HEK293T (cell line): ENCODE results near the gene CTR9.

ENCODE experiments used
- CTCF ChIA-PET: fragments of 350-600 bp; formaldehyde crosslinking; extraction: SDS; loops from one replicate; lab custom pipeline; 2021; ENCODE audit warnings: antibody characterized with exemption, inconsistent platforms; lab: Yijun Ruan, JAX
- POLR2A ChIA-PET: fragments of 350-600 bp; formaldehyde crosslinking; extraction: SDS; loops from one replicate; lab custom pipeline; 2020; ENCODE audit warnings: antibody characterized with exemption, inconsistent platforms; lab: Yijun Ruan, JAX
- DNase-seq: peaks from one replicate; pipeline ENCODE4 v3.0.0; 2012; ENCODE audit warnings: mixed read lengths; ENCODE audit errors: extremely low spot score
- ARNT ChIP-seq: fragments of 450-650 bp; IDR thresholded peaks from 2 replicates; pipeline ENCODE4 v1.6.1; 2017; ENCODE audit warnings: mild to moderate bottlenecking
- BHLHE40 ChIP-seq: fragments of 450-650 bp; IDR thresholded peaks from 2 replicates; pipeline ENCODE4 v1.6.1; 2016; ENCODE audit warnings: mild to moderate bottlenecking, moderate library complexity, borderline replicate concordance
- CTBP1 ChIP-seq: fragments of 450-650 bp; IDR thresholded peaks from 2 replicates; pipeline ENCODE4 v1.6.1; 2016; ENCODE audit warnings: borderline replicate concordance
- ELF4 ChIP-seq: fragments of 450-650 bp; IDR thresholded peaks from 2 replicates; pipeline ENCODE4 v1.6.1; 2017; ENCODE audit warnings: antibody characterized with exemption
- FOXA1 ChIP-seq: fragments of 450-650 bp; IDR thresholded peaks from 2 replicates; pipeline ENCODE4 v1.6.1; 2016; ENCODE audit warnings: mild to moderate bottlenecking
- FOXK2 ChIP-seq: fragments of 450-650 bp; IDR thresholded peaks from 2 replicates; pipeline ENCODE4 v1.6.1; 2016; ENCODE audit warnings: mild to moderate bottlenecking
- FOXM1 ChIP-seq: fragments of 450-650 bp; IDR thresholded peaks from 2 replicates; pipeline ENCODE4 v1.6.1; 2017; ENCODE audit warnings: mild to moderate bottlenecking, borderline replicate concordance
- HDGF ChIP-seq: fragments of 450-650 bp; IDR thresholded peaks from 2 replicates; pipeline ENCODE4 v1.6.1; 2017; ENCODE audit warnings: antibody characterized with exemption, borderline replicate concordance
- L3MBTL2 ChIP-seq: fragments of 450-650 bp; conservative IDR thresholded peaks from 2 replicates; pipeline ENCODE4 v1.6.1; 2016; ENCODE audit warnings: mild to moderate bottlenecking
- LEF1 ChIP-seq: fragments of 450-650 bp; IDR thresholded peaks from 2 replicates; pipeline ENCODE4 v1.6.1; 2017; ENCODE audit warnings: mild to moderate bottlenecking, borderline replicate concordance
- NFRKB ChIP-seq: fragments of 450-650 bp; IDR thresholded peaks from 2 replicates; pipeline ENCODE4 v1.6.1; 2016; ENCODE audit warnings: mild to moderate bottlenecking, moderate library complexity
- PKNOX1 ChIP-seq: fragments of 450-650 bp; IDR thresholded peaks from 2 replicates; pipeline ENCODE4 v1.6.1; 2016
- SP1 ChIP-seq: fragments of 450-650 bp; IDR thresholded peaks from 2 replicates; pipeline ENCODE4 v1.6.1; 2017
- SUZ12 ChIP-seq: fragments of 450-650 bp; IDR thresholded peaks from 2 replicates; pipeline ENCODE4 v1.6.1; 2016; ENCODE audit warnings: mild to moderate bottlenecking
- TARDBP ChIP-seq: fragments of 450-650 bp; IDR thresholded peaks from 2 replicates; pipeline ENCODE4 v1.6.1; 2016
- ZNF384 ChIP-seq: fragments of 450-650 bp; IDR thresholded peaks from 2 replicates; pipeline ENCODE4 v1.6.1; 2016

CTR9 gene

DNA sequence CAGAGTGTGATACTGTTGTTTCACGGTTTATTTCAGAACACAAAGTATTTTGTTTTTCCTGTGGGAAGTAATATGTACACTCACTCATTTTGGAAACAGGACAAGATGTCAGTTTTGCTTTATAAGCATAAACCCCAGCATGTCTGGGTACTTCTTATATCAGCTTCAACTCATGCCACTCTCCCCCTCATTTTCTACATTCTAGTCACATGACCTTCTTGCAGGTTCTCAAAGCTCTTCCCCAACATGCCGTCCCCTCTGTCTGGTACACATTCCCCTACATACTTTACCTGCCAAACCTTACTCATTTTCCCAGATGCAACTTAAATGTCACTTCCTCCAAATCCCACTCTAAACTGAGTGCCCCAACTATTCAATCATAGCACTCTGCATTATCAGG, 1.6 kb upstream of the CTR9 start:
- TF ChIP-seq LEF1 (no peak), CTBP1 (no peak), FOXK2 (no peak), TARDBP (no peak), FOXA1 (no peak), ZNF384 (no peak), HDGF (no peak), SP1 (no peak), L3MBTL2 (no peak), ELF4 (no peak), BHLHE40 (no peak)
- POLR2A ChIA-PET, result no interaction called here
- CTCF ChIA-PET, result no interaction called here
- no peak for DNase-seq

GRCh38 chr11:10751581-10751940, 515 bp downstream of the CTR9 start:
- ChIA-PET POLR2A (interaction anchor here (0.8 to 1.9 kb wide), 8 partner anchors 8 to 146 kb away, joined by 3 to 12 read pairs (median 3); partner anchors contain the start of gene EIF4G2), CTCF (no interaction called here)
- TF ChIP-seq SUZ12 (no peak), CTBP1 (no peak), PKNOX1 (no peak), FOXA1 (no peak)
- DNase-seq, result no peak

DNA sequence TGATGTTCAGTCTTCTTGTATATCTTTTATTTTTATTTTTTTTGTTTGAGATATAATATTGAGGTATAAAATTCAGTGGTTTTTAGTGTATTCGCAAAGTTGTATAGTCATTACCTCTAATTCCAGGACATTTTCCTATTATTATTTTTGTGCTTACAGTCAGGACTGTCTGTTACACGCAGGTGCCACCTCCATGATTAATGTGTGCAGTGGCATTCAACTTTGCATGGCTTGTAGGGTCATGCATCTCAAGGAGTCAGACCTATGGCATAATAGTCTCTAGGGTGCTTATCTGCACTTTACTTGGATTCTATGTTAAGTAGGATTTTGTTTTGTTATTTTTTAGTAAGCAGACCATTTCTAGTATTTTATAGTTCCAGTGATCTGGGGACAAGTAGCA, 1.0 kb downstream of the CTR9 start:
- CTCF ChIA-PET, result no interaction called here
- POLR2A ChIA-PET, result interaction anchor here (1.9 kb wide), 1 partner anchor 57 kb away, joined by 12 read pairs; the partner anchor contains the start of gene EIF4G2
- TF ChIP-seq PKNOX1, result peak; percentile 81
- TF ChIP-seq FOXK2, result no peak
- no peak for DNase-seq

- no peak for DNase-seq
- ChIA-PET CTCF (no interaction called here), POLR2A (interaction anchor here (1.9 kb wide), 1 partner anchor 57 kb away, joined by 12 read pairs; the partner anchor contains the start of gene EIF4G2)
- TF ChIP-seq NFRKB (no peak), CTBP1 (no peak), FOXK2 (no peak), ARNT (no peak), SUZ12 (no peak), BHLHE40 (no peak), FOXA1 (no peak), PKNOX1 (no peak), L3MBTL2 (no peak), ZNF384 (no peak), HDGF (no peak), SP1 (no peak), TARDBP (no peak), ELF4 (no peak), LEF1 (no peak), FOXM1 (no peak)
These were observed 1.4 kb downstream of the CTR9 start for GRCh38 chr11:10752486-10752885.

- DNase-seq, result no peak
- TF ChIP-seq NFRKB (no peak), L3MBTL2 (no peak), FOXA1 (no peak), ELF4 (no peak), ARNT (no peak), BHLHE40 (no peak), FOXK2 (no peak), TARDBP (no peak)
- CTCF ChIA-PET, result no interaction called here
- POLR2A ChIA-PET, result interaction anchor here (0.8 kb wide), 1 partner anchor 8 kb away, joined by 4 read pairs; the partner anchor contains the start of gene CTR9
These were observed 7.9 kb downstream of the CTR9 start for GRCh38 chr11:10758957-10759356.

- TF ChIP-seq ZNF384 (no peak), SUZ12 (no peak), BHLHE40 (no peak), HDGF (no peak), NFRKB (no peak), L3MBTL2 (no peak), LEF1 (no peak), PKNOX1 (no peak), TARDBP (no peak), CTBP1 (no peak), FOXK2 (no peak), ELF4 (no peak), FOXA1 (no peak)
These were observed 10.1 kb downstream of the CTR9 start for GRCh38 chr11:10761085-10761698.

DNA sequence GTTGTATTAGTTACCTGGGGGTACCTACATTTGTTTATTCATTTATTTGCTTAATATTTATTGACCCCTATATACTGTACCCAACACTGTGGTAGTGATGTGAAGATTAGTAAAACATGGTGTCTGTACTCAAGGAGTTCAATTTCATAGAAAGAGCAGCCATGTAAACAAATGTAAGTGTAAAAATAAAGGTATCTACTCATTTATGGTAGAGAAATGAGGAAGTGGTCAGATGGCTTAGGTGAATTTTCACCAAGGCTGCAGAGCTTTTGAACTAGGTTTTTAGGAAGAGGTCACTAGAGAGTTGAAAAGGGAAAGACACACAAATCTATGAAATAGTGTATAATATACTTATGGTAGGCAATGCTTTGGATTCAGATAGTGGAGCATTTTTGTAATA, 11.1 kb downstream of the CTR9 start:
- POLR2A ChIA-PET, result no interaction called here
- TF ChIP-seq BHLHE40 (no peak), LEF1 (no peak), FOXA1 (no peak), FOXK2 (no peak), ZNF384 (no peak), ARNT (no peak), HDGF (no peak), SP1 (no peak)
- DNase-seq, result no peak
- CTCF ChIA-PET, result no interaction called here

More at GRCh38 chr11:10761085-10761698, 10.1 kb downstream of the CTR9 start:
- CTCF ChIA-PET, result no interaction called here
- POLR2A ChIA-PET, result no interaction called here
- DNase-seq, result no peak
